HL-60 (cell line): ENCODE measurements around the gene C6orf163.

Source experiments
- POLR2AphosphoS5 ChIP-seq: IDR thresholded peaks from 2 replicates; pipeline ENCODE4 v1.6.1; 2012; ENCODE audit warnings: low read depth
- TF ChIP-seq, protein P1 (sequence below): IDR thresholded peaks from one replicate; pipeline ENCODE4 v1.5.1; 2011; ENCODE audit warnings: low read length, control low read depth, inconsistent platforms; ENCODE audit not compliant: insufficient read depth

GRCh38 chr6:87396595-87397392 lies 52.2 kb downstream of the C6orf163 start:
- TF ChIP-seq, protein P1, sequence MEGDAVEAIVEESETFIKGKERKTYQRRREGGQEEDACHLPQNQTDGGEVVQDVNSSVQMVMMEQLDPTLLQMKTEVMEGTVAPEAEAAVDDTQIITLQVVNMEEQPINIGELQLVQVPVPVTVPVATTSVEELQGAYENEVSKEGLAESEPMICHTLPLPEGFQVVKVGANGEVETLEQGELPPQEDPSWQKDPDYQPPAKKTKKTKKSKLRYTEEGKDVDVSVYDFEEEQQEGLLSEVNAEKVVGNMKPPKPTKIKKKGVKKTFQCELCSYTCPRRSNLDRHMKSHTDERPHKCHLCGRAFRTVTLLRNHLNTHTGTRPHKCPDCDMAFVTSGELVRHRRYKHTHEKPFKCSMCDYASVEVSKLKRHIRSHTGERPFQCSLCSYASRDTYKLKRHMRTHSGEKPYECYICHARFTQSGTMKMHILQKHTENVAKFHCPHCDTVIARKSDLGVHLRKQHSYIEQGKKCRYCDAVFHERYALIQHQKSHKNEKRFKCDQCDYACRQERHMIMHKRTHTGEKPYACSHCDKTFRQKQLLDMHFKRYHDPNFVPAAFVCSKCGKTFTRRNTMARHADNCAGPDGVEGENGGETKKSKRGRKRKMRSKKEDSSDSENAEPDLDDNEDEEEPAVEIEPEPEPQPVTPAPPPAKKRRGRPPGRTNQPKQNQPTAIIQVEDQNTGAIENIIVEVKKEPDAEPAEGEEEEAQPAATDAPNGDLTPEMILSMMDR, result no peak
- no peak for TF ChIP-seq POLR2AphosphoS5
